HG02981 (cell line): ENCODE measurements around the gene PPIL3.

Experiments used
- ATAC-seq: cut with Tn5 transposase; IDR thresholded peaks from one replicate; pipeline ENCODE4 v1.9.1; 2021; ENCODE audit warnings: mild to moderate bottlenecking, moderate library complexity; ENCODE audit not compliant: unreplicated experiment

PPIL3 gene

GRCh38 chr2:200861617-200862155, 27.2 kb downstream of the PPIL3 start:
- no peak for ATAC-seq

GRCh38 chr2:200860092-200860795, 28.6 kb downstream of the PPIL3 start:
- no peak for ATAC-seq

GRCh38 chr2:200856806-200857205, 32.1 kb downstream of the PPIL3 start:
- no peak for ATAC-seq

- no peak for ATAC-seq
Measured at GRCh38 chr2:200852605-200853004, 36.3 kb downstream of the PPIL3 start.

- no peak for ATAC-seq
Measured at GRCh38 chr2:200851398-200852248, 37.3 kb downstream of the PPIL3 start.

GRCh38 chr2:200850512-200851256, 38.2 kb downstream of the PPIL3 start:
- no peak for ATAC-seq

- no peak for ATAC-seq
Measured at GRCh38 chr2:200847939-200848338, 40.9 kb downstream of the PPIL3 start.

- ATAC-seq = no peak
Measured at GRCh38 chr2:200847269-200847668, 41.6 kb downstream of the PPIL3 start.

GRCh38 chr2:200845669-200846325, 43.1 kb downstream of the PPIL3 start:
- no peak for ATAC-seq

- no peak for ATAC-seq
Measured at GRCh38 chr2:200845194-200845593, 43.7 kb downstream of the PPIL3 start.

GRCh38 chr2:200843993-200844948, 44.6 kb downstream of the PPIL3 start:
- no peak for ATAC-seq

- ATAC-seq = no peak
Measured at GRCh38 chr2:200839513-200839912, 49.4 kb downstream of the PPIL3 start.

GRCh38 chr2:200834701-200835100, 54.2 kb downstream of the PPIL3 start:
- no peak for ATAC-seq

GRCh38 chr2:200829258-200829655, 59.6 kb downstream of the PPIL3 start:
- no peak for ATAC-seq

- no peak for ATAC-seq
Measured at GRCh38 chr2:200828572-200829257, 60.2 kb downstream of the PPIL3 start.

GRCh38 chr2:200828104-200828503, 60.8 kb downstream of the PPIL3 start:
- no peak for ATAC-seq

- ATAC-seq = no peak
Measured at GRCh38 chr2:200821686-200822245, 67.1 kb downstream of the PPIL3 start.
